GM19035 (cell line): ENCODE data around the gene RBM6.
"Not testable (repeated sequence)": the region's sequence is repeated elsewhere in the genome, so short reads cannot be mapped to it uniquely, and the experiment has no call there.

ENCODE experiments used
- ATAC-seq: cut with Tn5 transposase; IDR thresholded peaks from one replicate; pipeline ENCODE4 v1.9.1; 2021; ENCODE audit not compliant: unreplicated experiment

The RBM6 gene

DNA sequence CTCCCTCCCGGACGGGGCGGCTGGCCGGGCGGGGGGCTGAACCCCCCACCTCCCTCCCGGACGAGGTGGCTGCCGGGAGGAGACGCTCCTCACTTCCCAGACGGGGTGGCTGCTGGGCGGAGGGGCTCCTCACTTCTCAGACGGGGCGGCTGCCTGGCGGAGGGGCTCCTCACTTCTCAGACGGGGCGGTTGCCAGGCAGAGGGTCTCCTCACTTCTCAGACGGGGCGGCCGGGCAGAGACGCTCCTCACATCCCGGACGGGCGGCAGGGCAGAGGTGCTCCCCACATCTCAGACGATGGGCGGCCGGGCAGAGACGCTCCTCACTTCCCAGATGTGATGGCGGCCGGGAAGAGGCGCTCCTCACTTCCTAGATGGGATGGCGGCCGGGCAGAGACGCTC, 145.0 kb downstream of the RBM6 start:
- ATAC-seq: not testable (repeated sequence)

DNA sequence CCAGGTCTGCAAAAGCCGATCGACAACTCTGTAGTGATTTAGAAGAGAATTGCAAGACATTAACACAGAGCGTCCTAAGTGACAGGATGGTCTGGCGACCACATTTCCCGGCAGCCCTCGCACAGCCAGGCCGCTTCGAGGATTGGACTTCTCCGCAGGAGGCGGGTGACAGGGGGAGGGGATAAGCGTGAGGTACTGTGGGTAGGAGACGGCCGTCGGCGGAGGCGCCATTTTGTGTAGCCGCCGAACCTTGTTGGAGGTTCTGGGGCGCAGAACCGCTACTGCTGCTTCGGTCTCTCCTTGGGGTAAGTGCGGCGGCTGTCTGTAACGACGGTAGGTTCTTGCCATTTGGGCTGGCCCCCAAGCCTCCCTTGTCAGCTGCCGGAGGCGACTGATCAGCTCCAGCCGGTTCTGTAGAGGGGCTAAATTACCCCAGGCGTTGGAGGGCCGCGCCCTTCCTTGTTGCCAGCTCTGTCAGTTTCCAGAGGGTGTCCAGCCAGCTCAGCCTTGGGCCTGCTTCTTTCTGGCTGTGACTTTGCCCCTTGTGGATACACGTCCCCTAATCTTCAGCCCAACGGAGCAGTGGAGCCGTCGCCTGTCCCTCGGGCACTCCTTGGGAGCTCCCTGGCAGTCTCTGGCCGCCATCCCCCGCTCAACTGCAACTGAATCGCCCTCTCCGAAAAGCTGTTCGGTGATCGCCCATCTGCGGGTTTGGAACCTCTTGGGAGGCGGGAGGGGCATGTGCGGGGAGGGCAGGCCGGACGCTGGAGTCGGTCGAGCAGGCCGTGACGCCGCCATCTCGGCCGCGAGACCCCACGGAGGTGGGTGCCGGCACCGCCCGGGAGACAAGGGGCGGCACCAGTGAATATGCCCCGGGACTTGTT, 149.0 kb downstream of the RBM6 start, which contains the start of gene RBM5:
Gene RBM5 (plus strand): TSS at position 195 of the 884 bp plus-strand sequence. CDS start 1,516 bp downstream, outside the sequence.
- peak; percentile 99 for ATAC-seq

DNA sequence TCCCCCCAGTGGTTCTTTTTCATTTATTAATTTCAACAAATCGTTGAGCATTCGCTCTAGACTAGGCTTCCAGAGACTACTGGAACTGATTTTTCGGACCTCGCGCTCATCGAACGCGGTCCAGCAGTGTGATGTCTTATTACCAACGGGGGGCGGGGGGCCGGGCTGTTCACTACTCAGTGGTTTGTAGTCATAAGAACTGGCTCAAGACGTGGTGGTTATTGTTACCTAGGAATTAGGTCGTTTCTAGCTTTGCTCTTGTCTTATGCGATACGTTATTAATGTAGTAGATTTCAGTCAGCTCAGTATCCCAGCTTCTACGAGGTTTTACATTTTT, 149.6 kb downstream of the RBM6 start:
- ATAC-seq: no peak

DNA sequence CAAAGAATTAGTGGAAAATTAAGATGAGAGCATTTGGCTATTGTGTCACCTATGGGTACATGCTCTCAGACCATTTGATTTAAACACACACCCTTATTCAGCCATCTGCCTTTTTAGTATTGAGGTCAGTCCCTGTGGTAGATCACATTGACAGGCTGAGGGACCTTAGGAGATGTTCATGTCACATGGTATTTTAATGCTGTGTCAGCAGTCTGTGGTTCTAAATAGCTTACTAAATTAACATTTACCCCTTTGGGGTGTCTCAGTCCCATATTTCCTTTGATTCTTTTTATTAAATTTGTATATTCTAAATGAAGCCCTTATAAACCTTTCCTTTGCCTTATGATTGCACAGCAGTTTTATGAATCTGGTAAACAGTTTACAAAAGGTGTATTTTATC, 151.0 kb downstream of the RBM6 start:
- no peak for ATAC-seq

DNA sequence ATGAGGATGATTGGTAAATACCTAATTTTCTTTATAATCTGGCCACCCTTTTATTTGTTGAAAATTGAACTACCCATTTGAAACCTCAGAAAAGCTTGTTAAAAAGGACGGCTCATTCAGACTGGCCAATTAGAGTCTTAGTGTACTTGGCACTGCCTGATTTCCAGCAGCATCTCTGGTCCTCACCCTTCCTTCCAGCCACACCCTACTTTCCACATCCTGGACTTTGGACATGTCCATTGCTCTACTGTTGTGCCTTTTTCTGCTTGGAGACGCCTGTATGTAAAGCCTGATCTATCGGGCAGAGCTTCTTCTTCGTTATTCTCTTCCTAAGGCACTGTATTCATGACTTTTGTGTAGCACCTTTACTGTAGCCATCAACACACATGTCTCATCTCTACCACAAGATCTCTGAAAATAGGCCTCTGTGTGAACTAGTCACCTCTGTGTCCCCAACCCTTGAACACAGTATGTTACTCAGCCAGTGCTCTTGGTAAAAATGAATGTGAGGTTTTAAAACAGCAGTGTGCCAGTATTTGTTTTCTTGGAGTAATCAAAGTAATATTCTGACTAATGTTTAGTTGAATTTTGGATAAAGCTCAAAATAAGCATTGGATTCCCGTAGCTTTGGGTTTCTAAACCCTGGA, 155.5 kb downstream of the RBM6 start:
- ATAC-seq: no peak

DNA sequence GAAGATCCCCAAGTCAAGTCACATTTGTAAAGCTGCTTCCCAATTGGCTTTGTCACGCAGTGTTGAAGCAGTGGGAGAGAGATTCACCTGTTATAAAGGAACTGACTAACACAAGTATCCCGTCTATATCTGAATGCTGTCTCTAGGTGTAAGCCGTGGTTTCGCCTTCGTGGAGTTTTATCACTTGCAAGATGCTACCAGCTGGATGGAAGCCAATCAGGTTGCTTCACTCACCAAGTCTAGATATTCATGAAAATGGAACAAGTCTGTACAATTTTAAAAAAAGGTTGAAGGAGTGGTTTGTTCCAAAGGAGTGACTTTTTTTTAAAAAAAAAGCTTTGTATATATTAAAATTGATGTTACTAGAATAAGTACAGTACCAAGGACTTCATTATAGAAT, 160.4 kb downstream of the RBM6 start:
- no peak for ATAC-seq

DNA sequence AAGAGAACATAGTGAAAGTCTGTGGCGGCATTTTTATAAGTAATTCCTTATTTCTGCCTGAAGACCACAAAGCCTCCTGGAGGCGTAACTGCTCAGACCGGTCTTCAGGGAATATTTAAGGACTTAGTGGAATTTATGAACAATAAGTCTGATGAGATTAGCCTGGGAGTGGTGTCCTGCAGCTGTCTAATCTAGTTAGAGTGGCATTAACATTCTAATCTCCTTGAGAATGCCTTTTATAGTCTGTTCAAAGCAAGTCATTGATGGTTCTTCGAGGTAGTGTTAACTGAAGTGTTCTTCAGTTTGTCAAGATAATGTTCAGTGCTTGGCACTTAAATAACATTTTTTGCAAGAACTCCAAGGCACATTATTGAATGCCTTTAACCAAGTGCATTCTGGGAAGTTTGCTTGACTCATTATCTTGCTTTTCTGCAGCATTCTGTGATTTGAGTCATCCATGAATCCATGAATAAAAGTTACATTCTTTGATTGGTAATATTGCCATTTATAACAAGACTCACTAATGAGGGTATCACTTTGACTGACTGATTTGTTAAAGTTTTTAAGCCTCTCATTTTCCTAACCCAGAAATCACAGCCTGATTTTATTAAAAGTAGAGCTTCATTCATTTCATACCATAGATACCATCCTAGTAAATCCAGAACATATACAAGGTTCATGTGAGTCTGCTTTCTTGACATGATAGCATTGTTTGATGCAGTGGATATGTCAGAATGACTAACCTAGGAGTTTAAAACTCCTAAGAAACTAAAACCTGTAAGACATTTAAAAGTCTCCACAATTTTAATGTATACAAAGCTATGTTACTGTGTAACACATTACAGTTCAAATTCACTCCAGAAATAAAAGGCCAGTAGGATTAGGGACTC, 161.3 kb downstream of the RBM6 start:
- ATAC-seq: no peak

DNA sequence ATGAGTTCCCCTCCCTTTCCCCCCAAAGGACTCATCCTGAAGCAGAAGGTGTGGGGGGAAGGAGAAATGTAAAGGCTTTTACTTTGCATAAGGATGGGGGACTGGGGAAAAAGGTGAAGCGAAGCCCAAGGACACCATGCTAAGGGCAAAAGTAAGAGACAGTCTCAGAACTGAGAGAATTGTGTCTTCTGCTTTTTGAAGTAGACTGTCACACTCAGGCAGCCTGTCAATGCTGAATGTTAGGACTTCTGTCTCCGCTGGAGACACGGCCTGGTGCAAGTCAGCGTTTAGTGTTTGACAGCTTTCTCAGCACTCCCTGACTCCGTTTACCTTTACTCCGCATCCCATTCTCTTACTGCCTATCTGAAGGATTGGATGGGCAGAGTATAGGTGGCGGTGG, 162.6 kb downstream of the RBM6 start:
- ATAC-seq: no peak

DNA sequence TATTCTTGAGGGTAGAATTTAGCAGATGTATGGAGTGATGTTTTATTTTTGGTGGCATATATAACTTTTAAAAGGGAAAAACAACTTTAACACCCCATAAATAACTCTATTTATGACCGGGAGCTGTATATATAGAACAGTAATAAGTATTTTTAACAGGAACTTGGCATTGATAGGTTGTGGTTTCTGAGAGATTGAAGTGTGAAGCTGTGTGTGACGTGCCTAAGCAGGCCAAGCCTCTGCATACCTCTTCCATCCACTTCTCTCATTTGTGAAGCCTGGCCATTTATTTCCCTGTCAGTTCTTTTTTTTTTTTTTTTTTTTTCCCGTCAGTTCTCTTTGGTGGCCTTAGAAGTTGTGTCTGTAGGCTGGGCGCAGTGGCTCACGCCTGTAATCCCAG, 171.8 kb downstream of the RBM6 start:
- no peak for ATAC-seq

DNA sequence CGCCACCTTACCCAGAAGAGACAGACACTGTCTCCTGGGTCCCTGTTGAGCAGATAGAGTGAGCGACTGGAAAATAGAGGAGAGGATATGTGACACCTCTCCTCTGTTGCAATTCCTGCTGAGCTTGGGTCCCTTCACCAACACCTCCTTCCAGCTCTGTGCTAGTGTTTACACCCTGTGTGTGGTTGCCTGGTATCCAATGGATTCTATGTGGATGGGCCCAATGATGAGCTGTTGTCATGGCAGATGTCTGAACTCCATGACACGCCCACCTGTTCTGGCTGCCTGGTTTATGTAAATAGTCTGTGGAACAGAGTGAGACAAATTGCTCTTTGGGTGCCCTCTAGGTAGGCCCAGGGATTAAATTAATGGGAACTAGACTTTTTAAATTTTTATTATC, 172.5 kb downstream of the RBM6 start:
- no peak for ATAC-seq

DNA sequence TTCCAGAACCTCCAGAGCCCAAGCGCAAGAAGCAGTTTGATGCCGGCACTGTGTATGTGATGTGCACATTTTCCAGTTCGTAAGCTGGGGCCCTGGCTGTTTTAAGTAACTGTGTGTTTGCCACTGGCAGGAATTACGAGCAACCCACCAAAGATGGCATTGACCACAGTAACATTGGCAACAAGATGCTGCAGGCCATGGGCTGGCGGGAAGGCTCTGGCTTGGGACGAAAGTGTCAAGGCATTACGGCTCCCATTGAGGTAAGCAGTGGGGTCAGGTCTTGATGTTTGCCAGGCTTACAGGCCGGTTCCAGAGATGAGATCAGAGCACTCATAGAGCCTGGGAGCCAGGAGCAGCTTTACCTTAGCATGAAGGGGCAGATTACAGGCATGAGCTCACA, 177.2 kb downstream of the RBM6 start:
- ATAC-seq: no peak

DNA sequence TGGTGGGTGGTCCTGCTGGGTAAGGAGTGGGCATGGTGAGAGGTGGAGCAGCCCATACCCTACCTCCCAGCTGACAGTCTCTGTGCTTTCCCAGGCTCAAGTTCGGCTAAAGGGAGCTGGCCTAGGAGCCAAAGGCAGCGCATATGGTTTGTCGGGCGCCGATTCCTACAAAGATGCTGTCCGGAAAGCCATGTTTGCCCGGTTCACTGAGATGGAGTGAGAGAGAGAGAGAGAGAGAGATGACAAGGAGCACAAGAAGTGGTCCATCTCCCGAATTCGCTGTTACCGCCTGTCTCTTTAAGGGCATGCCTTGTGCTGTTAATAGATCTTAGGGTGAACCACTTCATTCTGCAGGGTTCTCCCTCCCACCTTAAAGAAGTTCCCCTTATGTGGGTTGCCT, 178.3 kb downstream of the RBM6 start:
- no peak for ATAC-seq

DNA sequence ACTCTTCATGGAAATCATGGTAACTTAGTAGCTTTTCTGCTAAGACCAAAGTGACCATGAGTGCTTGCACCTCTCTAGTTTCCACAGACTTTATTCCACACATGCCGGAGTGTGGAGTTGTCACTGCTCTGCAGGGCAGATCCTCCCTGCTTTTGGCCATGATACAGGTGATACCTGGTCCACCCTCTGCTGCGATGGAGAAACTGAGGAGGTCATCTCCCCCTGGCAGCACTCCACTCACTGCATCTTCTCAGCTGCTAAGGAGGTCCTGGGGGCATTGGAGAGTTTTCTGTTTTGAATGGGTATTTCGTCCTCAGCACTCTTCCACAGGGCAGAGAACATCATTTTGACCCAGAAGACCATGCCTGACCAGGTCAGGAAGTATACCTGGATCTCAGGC, 179.8 kb downstream of the RBM6 start:
- ATAC-seq: no peak

DNA sequence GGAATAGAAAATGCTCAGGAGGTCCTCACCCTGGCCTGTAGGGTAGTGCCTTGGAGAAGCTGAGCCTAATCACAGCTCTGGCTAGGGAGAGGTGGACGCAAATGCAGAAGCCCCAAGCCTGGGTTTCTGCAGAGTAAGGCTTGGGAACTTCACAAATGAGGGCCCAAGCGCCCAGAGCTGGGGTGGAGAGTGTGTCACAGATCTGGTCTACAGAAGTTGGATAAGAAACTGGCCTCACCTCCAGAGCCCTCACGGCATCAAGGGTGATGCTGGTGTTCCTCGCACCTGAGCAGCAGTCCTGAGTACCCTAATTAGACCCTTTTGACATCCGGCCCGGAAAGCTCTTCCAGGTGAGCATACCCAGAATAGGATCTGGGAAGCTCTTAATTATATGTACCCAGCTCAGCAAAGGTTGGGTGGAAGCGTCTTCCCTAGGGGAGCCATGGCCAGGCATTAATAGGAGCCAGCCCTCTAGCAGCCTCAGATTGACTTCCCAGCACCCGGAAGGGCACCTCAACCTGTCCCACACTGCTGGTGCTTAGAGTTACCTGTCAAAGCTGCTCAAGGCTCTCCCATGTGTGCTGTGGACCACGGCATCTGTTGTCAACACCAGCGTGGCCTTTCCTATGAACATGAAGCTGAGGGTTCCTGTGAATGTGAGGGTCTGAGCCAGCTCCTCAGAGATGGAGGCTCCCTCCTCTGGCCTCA, 180.6 kb downstream of the RBM6 start:
- ATAC-seq: no peak

DNA sequence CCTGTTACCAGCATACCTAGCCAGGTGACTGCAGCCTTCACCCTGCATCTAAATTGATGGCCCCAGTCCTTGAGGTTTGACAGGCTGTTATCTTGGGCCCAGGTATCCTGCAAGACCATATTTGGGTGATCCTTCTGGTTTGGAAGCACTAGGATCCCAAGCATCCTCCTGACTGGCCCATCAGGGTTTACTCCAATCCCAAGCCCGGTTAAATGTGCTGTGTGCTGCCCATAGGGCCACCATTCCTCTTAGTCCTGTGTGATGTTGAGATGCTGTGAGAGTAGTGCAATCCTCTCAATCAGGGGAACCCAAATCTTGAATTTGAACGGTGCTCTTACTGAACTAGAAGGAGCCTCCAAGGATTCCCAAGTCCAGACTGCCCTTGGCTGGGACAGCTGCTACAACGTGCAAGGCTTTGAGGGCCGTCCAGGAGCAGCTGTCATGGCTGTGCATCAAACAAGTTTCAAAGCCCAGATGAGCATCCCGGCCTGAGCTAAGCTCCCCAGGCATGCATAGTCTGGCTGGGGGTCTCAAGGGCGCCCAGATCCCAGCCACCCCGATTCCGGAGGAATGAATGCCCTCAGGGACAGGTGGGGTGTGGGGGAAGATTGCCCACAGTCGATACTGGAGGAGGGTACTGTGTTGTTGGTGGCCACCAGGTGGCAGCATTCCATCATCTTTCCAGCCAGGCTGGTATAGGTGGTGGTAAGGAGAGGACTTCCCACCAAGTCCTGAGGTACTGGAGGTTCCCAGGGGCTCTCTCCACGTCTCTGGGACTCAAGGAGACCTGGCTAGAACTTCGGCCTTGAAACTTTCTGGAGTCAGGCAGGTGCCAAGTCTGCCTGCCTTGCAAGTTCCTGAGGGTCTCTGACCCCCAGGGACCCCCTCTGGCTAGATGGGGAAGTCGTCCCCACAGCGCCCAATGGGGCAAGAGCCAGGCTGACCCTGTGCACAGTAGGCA, 181.4 kb downstream of the RBM6 start:
- peak; percentile 69 for ATAC-seq

DNA sequence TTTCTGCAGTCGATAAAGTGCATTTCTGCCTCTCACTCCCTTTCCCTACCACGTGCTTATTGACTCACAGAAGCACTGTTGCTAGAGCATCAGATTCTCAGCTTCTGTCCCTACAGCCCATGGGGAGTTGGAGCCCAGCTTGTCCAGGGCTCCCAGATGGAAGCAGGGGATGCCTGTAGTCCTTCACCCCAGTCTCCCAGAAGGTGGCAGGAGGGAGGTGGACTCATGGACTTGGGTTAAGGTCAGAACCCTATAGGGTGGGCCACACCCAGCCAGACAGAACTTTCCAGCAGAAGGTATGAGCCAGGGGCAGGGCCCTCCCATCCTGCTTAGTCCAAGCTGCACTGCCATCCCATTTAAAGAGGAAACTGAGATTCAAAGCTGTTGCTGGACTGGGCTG, 182.1 kb downstream of the RBM6 start:
- ATAC-seq: no peak

DNA sequence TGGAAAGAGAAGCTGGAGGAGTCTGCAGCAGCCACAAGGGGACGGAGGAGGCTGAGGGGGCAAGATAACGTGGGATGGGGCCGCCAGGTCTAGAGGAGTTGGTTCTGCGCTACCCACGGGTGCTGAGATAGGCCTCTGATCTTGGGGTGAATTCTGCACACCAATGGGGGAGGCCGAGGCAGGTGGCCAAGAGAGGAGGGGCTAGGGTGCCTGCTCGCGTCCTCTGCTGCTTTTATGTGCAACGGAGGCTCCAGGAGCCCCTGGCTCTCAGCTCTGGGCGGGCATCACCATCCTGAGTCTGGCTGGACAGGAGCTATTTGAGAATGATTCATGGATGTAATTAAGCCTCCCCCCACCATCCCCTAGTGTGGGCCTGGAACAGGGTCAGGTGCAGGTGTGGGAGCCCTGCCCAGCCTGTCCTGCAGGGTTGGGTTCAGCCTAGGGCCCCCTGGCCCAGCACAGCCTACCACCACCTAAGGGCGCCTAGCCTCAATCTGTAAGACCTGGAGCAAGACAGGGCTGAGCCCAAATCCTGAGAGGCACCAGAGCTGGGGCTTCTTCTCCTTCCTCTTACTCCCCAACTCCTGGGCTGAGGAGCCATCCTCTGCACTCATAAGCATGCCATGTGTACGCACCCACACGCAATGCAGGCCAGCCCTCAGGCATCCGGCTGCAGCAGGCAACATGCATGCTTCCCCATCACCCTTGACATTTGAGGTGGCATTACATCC, 182.9 kb downstream of the RBM6 start:
- no peak for ATAC-seq

DNA sequence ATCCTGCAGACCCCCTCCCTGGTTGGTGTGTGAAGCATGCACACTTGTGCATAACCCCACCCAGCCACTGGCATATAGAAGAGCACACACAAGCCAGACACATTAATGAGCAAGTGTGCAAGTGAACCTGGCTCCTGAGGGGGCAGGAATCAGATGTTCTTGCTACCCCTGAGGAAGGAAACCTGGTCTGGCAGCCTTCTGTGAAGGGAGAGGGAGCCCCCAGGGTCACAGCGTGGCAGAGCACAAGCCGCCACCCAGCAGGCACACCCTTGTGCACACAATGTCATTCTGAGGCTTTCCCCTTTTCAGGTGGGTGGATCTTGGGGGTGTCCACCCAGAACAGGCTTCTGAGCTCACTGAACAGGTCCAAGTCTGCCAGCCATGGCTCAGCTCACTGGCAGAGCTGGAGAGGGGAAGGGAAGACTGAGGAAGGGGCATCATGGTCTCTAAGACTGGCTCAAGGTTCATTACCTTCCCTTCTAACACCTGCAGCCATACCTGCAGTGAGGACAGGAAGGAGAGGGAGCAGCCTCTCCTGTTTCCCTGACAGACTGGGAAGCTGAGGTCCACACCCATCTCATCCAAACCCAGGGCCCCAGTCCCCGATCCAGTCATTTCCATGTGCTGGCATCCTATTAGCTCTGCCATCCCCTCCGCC, 183.6 kb downstream of the RBM6 start:
- ATAC-seq: no peak
